Measurements from ENCODE around the gene PAPOLG.
"Not testable (repeated sequence)": the region's sequence is repeated elsewhere in the genome, so short reads cannot be mapped to it uniquely, and the experiment has no call there.

PAPOLG gene

DNA sequence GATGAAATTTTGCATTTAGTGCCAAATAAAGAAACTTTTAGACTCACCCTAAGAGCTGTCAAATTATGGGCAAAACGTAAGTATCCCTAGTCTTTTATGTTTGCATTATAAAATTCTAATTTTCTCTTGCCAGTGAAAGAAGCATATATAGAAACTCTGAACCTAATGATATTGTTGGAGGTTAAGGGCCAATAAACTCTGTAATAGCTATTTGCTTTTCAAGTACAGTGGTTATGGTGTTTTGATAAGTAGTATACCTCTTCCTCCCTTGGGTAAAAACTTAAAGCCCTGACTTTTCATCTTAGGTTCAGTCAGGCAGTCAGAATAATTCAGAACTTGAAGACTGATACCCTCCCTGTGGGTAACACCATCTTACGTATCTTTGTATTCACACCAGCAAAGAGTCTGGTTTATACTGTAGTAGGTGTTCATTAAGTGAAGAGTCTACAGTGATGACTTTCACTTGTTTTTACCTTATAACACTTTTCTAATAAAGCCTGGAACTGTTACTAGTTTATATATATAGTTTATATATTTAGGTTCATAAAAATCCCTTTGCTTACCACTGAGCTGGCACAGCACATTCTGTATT is 19.1 kb downstream of the PAPOLG start:
- DNase-seq (ENCODE audit: low spot score): no peak

DNA sequence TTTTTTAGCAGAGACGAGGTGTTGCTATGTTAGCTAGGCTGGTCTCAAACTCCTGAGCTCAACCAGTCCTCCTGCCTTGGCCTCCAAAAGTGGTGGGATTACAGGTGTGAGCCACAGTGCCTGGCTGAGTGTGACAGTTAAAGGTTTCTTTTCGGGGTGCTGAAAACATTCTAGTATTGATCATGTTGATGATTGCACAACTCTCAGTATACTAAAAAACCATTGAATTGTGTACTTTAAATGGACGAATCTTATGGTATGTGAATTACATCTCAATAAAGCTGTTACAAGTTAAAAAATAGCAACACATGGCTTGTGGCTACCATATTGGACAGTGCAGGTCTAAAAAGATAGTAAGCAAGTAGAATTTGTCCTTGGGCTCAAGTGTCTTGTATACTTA is 22.3 kb downstream of the PAPOLG start:
- no peak for DNase-seq (ENCODE audit: low spot score)

DNA sequence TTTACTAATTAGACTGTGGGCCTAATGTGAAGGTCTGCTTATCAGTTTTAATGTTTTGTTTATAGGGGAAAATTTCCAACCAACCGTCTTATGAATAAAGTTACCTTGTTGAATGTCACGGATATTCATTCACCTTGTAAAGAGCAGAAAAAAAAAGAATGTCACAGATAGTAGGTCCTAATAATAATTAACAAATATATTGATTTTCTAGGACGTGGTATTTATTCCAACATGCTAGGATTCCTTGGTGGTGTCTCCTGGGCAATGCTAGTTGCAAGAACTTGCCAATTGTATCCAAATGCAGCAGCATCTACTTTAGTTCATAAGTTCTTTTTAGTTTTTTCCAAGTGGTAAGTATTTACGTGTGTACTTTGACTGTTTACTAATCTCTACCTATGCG is 23.4 kb downstream of the PAPOLG start:
- DNase-seq (ENCODE audit: low spot score): no peak

DNA sequence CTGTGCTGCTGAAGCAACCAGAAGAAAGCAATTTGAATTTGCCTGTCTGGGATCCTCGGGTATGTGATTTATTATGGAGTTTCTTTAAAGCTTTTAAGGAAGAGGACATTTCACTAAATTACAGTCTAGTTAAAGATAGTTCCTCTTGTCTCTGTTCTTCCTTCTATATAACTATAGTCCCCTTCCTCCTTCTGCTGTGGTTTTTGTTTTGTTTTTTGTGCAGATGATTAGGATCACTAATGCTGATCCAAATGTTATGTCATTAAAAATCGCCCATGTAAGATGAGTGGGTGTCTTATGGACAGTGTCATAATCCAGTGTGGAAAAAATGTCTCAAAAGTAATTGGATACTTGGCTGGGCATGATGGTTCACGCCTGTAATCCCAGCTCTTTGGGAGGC is 24.7 kb downstream of the PAPOLG start:
- no peak for DNase-seq (ENCODE audit: low spot score)

DNA sequence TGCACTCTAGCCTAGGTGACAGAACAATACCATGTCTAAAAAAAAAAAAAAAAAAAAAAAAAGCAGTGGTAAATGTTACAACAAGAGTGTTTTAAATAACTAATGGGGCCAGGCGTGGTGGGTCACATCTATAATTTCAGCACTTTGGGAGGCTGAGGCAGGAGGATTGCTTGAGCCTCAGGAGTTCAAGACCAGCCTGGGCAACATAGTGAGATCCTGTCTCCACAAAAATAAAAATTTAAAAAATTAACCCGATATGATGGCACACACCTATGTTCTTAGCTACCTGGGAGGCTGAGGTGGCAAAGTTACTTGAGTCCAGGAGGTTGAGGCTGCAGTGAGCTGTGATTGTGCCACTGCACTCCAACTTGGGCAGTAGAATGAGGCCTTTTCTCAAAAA is 37.1 kb downstream of the PAPOLG start:
- no peak for DNase-seq (ENCODE audit: low spot score)

DNA sequence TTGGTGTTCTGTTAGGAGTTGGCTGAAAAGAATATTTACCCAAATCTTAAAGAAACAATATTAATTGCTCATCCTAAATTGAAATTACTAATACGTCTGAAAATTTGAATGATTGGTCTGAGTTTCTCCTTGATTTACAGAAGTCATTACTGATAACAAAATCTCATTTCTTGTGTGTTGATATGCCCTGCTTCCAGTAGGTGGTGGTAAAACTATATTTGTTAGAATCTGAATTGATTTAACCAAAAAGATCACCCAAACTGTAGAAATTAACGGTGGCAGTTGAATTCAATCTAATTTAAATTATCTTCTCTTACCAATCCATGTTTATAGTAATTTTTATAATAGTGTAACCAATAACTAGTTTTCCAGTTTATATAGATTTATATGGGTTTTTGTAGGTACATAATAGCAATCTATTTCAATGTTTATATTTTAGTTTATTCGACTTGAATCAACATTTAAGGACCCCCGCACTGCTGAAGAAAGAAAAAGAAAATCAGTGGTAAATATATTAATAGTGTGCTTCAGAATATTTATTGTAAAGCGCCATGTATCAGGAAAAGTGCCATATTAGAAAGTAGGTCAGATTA is 38.3 kb downstream of the PAPOLG start:
- no peak for DNase-seq (ENCODE audit: low spot score)

DNA sequence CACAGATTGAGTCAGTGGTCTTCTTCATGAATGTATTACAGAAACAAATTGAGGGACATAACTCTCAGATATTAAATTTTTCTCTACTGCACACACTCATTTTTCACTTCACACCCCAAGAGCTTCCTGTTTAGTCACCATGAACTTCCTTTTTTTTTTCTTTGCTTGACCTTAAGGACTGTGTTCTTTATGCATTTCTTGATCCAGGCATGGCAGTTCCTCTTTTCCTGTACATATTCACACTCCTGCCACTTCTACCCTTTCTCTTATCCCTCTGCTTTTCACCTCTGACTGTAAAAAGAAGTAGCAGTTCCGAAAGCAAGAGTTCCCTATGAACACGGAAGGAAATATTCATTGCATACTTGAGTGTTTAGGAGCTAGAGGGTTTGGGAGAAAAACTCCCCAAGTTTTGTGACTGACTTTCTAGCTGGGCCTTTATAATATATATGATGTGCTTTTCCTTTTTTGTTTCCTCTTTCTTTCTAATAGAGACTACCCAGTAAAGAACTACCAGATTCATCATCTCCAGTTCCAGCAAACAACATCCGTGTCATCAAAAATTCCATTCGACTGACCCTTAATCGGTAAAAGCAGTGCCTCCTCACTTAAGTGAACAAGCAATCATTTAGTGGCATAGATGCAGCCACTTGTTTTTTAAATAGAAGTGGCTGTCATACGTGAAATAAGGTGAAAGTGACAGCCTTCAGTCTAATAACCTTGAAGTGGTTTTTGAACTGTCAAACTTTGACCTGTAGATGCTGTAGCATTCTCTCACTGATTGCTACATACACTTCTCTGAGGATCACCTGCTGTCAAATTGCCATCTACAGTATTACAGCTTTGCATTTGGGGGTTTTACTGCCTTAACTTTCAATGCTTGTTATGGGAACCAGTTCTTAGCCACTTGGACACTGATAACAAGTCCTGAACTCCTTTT is 40.8 kb downstream of the PAPOLG start:
- DNase-seq (ENCODE audit: low spot score): no peak

DNA sequence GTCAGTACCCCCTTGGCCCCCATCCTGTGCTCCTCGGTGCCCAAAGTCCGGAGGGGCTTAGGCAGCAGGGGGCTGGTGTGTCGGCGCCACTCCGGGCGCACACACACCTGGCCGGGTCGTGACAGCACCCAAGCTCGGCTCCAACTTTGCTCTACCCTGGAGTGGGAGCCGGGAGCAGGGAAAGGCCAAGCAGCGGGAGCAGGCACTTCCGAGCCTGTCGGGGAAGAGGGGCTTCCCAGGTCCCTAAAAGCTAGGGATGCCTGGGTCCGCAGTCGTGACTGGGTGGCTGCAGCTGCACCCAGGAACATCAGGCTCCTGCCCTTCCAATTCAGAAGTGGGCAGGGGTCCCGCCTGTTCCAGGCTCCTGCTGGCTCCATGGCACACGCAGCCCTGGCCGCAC is 48.4 kb downstream of the PAPOLG start:
- DNase-seq (ENCODE audit: low spot score): no peak

DNA sequence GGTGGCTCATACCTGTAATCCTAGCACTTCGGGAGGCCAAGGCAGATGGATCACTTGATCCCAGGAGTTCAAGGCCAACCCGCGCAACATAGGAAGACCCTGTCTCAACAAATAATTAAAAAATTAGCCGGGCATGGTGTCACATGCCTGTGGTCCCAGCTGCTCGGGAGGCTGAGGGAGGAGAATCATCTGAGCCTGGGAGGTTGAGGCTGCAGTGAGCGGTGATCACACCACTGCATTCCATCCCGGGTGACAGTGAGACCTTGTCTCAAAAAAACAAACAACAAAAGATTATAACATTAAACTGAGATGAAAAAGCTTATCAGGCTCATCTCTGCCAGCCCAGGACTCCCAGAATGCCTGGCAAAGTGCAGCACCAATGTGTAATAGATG is 50.5 kb downstream of the PAPOLG start:
- DNase-seq (ENCODE audit: low spot score): no peak

DNA sequence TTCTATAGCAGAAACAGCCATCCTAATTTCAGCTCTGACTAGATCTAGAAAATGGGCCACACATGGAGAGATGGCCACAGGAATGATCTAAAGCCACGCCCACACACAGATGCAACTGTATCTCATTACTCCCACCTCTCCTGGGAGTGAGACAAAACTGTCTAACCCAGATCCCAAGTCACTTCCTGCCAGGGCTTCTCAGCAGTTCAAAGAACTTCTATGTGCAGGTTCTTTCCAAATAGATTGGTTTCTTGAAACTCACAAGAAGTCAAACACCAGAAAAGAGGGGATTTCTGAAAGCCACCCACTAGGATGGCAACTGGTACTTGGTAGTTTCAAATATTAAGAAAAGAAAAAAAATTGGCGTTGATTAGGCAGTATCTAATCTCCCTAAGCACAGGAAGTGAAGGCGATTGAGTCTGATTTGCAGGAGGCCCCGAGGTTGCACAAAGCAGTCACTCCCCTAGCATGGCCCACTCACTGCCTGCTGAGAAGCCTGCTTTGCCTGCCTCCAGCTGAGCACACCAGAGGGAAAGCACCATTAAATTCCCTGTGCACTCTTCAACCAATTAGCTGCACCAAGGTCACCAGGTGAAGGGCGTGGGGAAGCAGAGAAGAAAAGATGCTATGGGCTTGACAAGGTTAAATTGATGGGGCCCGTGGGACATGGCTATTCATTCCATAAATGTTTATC is 51.1 kb downstream of the PAPOLG start:
- no peak for DNase-seq (ENCODE audit: low spot score)

DNA sequence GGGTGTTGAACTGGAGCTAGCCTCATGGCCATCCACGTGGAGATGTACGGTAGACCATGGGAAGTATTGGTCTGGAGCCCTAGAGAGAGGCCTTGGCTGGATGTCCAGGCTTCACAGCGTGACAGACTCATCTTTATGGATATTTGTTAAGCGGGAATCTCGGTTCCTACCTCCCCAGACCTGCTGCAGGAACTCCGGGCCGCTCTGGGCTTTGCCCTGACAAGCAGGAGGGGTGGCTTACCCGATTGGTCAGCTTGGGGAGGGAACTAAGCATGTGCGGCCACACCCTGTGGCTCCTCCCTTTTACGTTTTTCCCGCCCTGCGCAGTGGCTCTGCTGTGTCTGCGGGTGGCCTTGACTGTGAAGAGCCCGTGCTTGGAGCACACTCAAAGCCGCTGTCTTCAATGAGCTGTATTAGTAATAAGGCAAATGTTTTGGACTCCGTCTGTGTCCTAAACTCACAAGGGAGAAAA is 52.3 kb downstream of the PAPOLG start:
- DNase-seq (ENCODE audit: low spot score): no peak

DNA sequence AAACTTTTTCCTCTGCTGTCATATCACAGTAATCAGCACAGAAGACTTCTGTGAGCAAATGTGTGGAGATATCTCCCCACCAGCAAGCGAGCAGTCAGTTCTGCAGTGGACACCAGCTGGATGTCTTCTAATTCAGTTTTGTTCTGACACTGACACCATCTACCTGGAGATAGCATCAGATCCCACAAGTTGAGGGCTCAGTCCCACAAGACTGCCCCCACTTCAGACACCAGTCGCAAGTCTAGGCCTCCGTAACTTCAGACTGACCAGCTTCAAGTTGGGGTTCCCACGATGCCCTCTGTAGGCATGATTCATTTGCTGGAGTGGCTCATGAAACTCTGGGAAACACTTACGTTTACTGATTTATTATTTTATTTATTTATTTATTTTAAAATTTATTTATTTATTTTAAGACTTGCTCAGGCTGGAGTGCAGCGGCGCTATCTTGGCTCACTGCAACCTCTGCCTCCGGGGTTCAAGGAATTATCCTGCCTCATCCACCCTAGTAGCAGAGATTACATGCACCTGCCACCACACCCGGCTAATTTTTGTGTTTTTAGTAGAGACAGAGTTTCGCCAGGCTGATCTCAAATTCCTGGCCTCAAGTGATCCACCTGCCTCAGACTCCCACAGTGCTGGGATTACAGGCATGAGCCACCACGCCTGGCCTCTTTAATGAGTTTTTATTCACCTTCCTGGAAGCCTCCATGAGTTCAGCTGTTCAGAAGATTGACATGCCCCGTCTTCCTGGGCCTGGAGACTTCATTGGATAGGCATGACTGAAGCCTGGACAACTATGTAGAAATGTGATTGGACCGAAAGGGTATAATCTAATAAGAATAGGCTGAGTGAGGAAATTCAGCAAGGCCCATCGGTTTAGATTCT is 55.7 kb downstream of the PAPOLG start:
- no peak for DNase-seq (ENCODE audit: low spot score)

DNA sequence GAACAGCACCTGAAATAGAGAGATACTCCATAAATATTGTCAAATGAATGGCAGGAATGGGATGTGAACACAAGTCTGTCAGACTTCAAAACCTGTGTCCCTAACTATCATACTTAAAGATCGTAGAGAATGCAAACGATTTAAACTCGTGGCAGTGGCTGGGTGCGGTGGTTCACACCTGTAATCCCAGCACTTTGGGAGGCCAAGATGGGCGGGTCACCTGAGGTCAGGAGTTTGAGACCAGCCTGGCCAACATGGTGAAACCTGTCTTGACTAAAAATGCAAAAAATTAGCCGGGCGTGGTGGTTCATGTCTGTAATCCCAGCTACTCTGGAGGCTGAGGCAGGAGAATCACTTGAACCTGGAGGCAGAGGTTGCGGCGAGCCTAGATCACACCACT is 61.1 kb downstream of the PAPOLG start:
- DNase-seq (ENCODE audit: low spot score): not testable (repeated sequence)

DNA sequence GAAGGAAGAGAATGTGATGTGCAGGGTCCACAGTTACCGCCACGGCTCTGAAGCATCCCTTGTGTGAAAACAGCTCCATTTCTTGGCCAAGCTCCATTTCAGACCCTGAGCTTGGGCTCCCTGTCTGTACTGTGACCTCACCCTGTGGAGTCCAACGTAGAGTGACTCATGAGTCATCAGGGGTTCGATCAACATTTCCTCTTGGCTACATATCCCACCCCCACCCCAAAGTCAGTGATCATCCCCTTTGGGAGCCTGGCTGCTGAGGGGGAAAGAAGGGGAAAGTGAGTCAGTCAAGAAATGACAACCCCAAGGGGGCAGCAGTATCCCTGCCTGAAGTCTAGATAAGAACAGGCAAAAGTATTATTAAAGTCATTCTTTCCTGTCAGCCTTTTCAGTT is 62.2 kb downstream of the PAPOLG start:
- DNase-seq (ENCODE audit: low spot score): no peak

DNA sequence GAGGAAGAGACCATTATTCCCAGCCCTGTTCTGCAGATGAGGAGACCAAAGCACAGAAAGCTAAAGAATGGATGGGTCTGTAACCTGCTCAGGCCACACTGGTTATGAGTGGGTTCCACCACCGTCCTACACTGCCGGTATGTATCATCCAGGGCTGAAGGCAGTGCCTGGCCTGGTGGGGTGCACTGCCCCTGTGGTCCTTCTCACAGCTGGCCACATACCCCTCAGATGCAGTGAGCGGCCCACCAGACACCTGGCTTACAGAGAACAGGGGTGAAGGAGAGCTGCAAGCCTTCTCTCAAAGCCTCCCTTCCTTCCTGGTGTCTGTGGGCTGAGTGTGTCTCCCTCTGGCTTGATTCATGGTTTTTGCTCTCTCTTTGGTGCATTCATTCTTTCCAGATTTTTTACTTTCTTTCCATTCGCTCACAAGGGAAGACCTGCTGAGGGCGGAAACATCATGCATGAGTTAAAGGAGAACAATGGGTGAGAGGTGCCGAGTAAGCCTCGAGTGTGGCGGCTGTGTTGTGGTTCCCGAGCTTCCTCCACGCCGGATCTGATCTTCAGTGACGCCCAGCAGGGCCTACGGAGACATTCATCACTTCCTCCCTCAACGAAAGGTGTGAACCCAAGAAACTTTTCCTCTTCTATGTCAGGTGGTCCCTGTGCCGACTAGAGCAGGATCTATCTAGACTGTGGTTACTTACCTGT is 63.2 kb downstream of the PAPOLG start:
- peak; percentile 31 for DNase-seq (ENCODE audit: low spot score)

DNA sequence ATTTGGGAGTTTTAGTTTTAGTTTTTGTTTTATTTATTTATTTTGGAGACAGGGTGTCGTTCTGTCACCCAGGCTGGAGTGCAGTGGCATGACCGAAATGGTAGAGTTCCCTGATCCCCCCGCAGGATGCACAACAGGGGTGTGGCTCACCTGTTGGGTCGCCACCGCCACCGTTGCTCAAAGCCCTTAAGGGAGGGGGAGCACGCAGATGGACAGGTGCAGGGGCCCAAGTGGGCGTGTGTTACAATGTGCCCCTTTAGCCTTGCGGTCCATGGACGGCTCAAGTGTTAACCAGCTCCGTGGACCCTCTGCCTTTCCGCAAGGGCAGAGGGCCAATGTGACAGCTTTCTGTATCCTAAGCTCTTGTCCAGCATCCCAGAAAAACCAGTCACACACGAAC is 63.9 kb downstream of the PAPOLG start:
- DNase-seq (ENCODE audit: low spot score): no peak

DNA sequence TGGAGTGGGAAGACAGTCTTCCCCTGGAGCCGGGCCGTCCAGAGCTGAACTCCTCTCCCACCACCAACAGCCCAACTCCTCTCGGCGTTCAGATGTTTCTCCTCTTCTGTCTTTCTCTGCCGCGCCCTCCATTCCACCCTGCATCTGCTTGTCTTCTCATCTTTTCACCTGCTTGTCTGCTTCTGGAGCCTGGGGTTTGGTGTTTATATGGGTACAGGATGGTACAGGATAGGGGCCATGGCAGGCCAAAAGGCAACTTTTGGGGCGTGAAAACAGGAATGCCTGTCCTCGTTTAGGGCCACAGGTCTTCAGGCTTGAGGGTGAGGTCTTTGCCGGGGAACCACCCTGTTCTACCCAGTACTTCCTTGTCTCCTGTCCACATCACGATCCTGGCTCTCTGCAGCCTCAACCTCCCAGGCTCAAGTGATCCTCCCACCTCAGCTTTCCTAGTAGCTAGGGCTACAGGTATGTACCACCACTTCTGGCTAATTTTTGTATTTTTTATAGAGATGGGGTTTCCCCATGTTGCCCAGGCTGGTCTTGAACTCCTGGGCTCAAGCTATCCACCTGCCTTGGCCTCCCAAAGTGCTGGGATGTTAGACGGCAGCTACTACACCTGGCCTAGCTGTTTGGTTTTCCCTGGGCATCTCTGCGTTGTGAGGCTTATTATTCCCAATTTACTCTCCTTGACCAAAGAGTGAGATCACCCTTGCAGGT is 64.5 kb downstream of the PAPOLG start:
- no peak for DNase-seq (ENCODE audit: low spot score)

DNA sequence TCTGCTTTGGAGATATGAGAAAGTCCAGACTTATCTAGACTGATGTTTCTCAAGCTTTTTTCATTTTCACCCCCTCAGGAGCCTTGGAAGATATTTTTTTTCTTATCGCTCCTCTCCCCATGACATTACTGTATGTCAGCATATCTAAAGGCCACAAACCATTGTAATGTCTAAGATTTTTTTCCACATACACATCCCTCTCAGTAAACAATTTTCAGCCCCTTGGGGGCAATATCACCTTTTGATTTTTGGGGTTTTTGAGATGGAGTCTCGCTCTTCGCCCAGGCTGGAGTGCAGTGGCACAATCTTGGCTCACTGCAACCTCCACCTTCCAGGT is 65.0 kb downstream of the PAPOLG start:
- no peak for DNase-seq (ENCODE audit: low spot score)

DNA sequence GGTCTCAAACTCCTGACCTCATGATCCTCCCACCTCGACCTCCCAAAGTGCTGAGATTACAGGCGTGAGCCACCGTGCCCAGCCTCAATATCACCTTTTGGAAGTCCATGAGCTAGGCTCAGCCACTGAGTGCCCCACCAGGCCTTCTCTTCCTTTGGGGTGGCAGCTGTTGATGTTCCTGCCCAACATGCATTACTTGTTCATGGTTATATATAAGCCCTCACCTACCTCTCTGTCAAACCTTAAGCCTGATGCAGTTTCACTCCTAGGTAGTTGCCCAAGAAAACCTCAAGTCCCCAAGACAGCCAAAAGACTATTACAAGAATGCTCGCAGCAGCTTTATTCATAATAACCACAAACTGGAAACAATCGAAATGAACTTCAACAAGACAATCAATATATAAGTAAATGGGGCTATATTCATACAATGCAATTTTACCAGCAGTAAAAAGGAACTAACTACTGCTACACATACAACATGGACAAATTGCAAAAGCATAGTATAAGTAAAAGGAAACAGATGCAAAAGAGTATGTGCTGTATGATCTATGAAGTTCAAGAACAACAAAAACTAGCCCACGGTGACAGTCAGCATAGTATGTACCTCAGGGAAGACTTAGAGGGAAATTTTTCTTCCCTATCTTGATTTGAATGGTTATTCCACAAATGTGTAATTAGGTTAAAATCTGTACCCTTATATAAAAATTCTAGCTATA is 65.7 kb downstream of the PAPOLG start:
- no peak for DNase-seq (ENCODE audit: low spot score)

DNA sequence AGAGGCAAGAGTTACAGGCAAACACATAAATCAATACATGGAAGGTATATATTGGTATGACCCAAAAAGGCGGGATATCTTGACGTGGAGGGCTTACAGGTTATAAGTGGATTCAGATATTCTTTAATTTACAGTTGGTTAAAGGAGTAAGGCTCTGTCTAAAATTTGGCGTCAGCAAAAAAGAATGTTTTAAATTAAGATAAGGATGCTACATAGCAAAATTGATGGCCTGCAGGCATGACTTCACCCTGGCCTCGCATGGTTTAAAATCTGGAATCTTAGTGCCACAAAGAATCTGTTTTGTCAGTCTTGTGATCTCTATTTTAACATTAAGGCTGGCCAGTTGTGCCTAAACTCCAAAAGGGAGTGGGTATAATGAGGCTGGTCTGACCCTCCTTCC is 66.9 kb downstream of the PAPOLG start:
- no peak for DNase-seq (ENCODE audit: low spot score)
